Measurements from ENCODE around the gene DACT1.

DNA sequence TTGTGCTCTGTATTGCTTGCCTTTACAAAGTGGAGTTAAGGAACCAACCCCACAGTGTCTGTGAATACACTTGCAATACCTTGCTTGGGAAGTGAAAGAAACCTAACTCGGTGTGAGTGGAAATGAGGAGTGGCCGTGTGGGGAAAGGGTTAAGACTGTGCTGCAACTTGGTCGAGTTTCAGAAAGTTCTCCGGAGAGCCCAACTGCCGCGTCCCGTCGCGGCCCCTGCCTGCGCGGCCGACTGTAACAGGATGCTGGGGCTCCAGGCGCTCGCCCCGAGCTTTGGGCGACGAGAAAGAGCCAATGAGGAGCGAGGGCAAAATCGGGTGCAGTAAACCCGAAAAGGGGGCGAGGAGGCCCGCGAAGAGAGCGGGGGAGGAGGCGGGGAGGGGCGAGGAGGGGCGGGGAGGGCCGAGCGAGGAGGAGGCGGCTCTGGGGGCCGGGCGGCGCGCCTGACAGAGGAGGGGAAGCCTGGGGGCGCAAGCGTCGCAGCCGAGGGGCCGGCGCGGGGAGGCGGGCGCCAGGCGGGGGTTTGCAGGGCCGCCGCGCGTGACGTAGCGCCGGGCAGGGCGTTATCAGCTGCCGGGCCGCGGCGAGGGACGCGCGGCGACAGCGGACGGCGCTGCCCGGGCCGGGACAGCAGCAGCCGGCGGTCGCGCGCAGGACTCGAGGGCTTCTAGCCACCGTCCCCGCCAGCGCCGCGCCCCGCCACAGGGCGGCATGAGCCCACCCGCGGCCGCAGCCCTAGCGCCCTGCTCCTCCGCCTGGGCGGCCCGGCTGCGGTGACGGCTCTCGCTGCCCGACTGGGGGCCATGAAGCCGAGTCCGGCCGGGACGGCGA is at the start of gene DACT1:
- TF ChIP-seq, protein P1, sequence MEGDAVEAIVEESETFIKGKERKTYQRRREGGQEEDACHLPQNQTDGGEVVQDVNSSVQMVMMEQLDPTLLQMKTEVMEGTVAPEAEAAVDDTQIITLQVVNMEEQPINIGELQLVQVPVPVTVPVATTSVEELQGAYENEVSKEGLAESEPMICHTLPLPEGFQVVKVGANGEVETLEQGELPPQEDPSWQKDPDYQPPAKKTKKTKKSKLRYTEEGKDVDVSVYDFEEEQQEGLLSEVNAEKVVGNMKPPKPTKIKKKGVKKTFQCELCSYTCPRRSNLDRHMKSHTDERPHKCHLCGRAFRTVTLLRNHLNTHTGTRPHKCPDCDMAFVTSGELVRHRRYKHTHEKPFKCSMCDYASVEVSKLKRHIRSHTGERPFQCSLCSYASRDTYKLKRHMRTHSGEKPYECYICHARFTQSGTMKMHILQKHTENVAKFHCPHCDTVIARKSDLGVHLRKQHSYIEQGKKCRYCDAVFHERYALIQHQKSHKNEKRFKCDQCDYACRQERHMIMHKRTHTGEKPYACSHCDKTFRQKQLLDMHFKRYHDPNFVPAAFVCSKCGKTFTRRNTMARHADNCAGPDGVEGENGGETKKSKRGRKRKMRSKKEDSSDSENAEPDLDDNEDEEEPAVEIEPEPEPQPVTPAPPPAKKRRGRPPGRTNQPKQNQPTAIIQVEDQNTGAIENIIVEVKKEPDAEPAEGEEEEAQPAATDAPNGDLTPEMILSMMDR (IDR thresholded peaks at IDR 0.05), result peak in 2 of 6 experiments; percentile 18 to 27
- peak in 1 of 2 donors; percentile 88 for TF ChIP-seq POLR2A (IDR thresholded peaks at IDR 0.05)

All from thyroid gland (tissue), 4 donors.